HepG2 (cell line): ENCODE measurements around the gene CBX2. TPM values are rescaled to one million over a fixed set of nuclear protein-coding genes. Genes with fewer than 3 reads are reported as not detected.

Experiments
- DNMT1 ChIP-seq: sonication (generic); formaldehyde crosslinking; IDR thresholded peaks from 2 replicates; pipeline ENCODE4 v1.5.1; 2020; ENCODE audit warnings: mild to moderate bottlenecking, missing genetic modification reagents
- FIP1L1 ChIP-seq: fragments of 200-400 bp; formaldehyde crosslinking; IDR thresholded peaks from 2 replicates; pipeline ENCODE4 v1.6.1; 2018; ENCODE audit warnings: low read depth, mild to moderate bottlenecking, low read length, moderate library complexity, borderline replicate concordance; ENCODE audit not compliant: insufficient read depth
- FOXK2 ChIP-seq: fragments of 450-650 bp; IDR thresholded peaks from 2 replicates; pipeline ENCODE4 v1.6.1; 2016
- GTF3A ChIP-seq: sonication (generic); formaldehyde crosslinking; conservative IDR thresholded peaks from 2 replicates; pipeline ENCODE4 v1.4.0; 2020; ENCODE audit warnings: mild to moderate bottlenecking, missing genetic modification reagents
- HOXA5 ChIP-seq: sonication (generic); formaldehyde crosslinking; IDR thresholded peaks from 2 replicates; pipeline ENCODE4 v1.4.0; 2020; ENCODE audit warnings: missing genetic modification reagents
- KDM5A ChIP-seq: fragments of 200-600 bp; sonication (generic); IDR thresholded peaks from 2 replicates; pipeline ENCODE4 v1.7.0; 2018; ENCODE audit warnings: antibody characterized with exemption, mild to moderate bottlenecking, low read length, borderline replicate concordance
- PPARG ChIP-seq: conservative IDR thresholded peaks from 2 replicates; pipeline ENCODE4 v1.6.1; 2016; ENCODE audit warnings: missing biosample characterization, missing genetic modification reagents
- RFXAP ChIP-seq: sonication (generic); formaldehyde crosslinking; IDR thresholded peaks from 2 replicates; pipeline ENCODE4 v1.4.0; 2020; ENCODE audit warnings: missing genetic modification reagents, borderline replicate concordance
- SPEN ChIP-seq: sonication (generic); formaldehyde crosslinking; IDR thresholded peaks from 2 replicates; pipeline ENCODE4 v1.5.1; 2020; ENCODE audit warnings: low read depth, mild to moderate bottlenecking, missing genetic modification reagents
- TERF1 ChIP-seq: sonication (generic); formaldehyde crosslinking; IDR thresholded peaks from 2 replicates; pipeline ENCODE4 v1.8.0; 2022; ENCODE audit warnings: mild to moderate bottlenecking, missing genetic modification reagents, moderate library complexity
- TRIM24 ChIP-seq: sonication (generic); formaldehyde crosslinking; IDR thresholded peaks from 2 replicates; pipeline ENCODE4 v1.8.0; 2022; ENCODE audit warnings: mild to moderate bottlenecking, missing genetic modification reagents
- ZBTB49 ChIP-seq: sonication (generic); formaldehyde crosslinking; IDR thresholded peaks from 2 replicates; pipeline ENCODE4 v1.4.0; 2020; ENCODE audit warnings: missing genetic modification reagents, borderline replicate concordance
- ZNF34 ChIP-seq: sonication (generic); formaldehyde crosslinking; IDR thresholded peaks from 2 replicates; pipeline ENCODE4 v1.4.0; 2020; ENCODE audit warnings: mild to moderate bottlenecking, missing genetic modification reagents, borderline replicate concordance
- ZNF766 ChIP-seq: sonication (generic); formaldehyde crosslinking; IDR thresholded peaks from 2 replicates; pipeline ENCODE4 v1.5.0; 2020; ENCODE audit warnings: missing genetic modification reagents, borderline replicate concordance
- ZNF792 ChIP-seq: IDR thresholded peaks from 2 replicates; pipeline ENCODE4 v1.6.1; 2016
- polyA plus RNA-seq, 8 experiments: library from polyadenylated mRNA; depleted of rRNA in 3 of 8; stranded (reverse) in 7 of 8; unstranded in 1 of 8; fragments of >200 nt; fragmentation: Illumina TruSeq in 4 of 8; extraction: Trizol in 4 of 8; gene quantifications; 2 replicates each; pipeline versions ENCODE4 v1.2.1 to v1.2.3, GENCODE V29; 2011 to 2016; ENCODE audit warnings: low read depth in 4 of 8, missing spikeins in 1 of 8, mixed read lengths in 1 of 8; ENCODE audit not compliant: insufficient read depth in 1 of 8
- total RNA-seq, 5 experiments: library from RNA; depleted of rRNA; stranded (reverse); fragments of >200 nt; fragmentation: Illumina TruSeq; extraction: Trizol; gene quantifications; 2 replicates each; pipeline ENCODE4 v1.2.3, GENCODE V29; 2016; ENCODE audit warnings: low read depth in 1 of 5
- TF ChIP-seq, protein P1 (sequence below): sonication (generic); formaldehyde crosslinking; IDR thresholded peaks from 2 replicates; pipeline ENCODE4 v1.4.0; 2020; ENCODE audit warnings: missing genetic modification reagents

The CBX2 gene
- total and polyA plus RNA-seq, 2 of the 13 experiments (the other 11 are each of a cell fraction or from before 2014, with no cell fraction given): 14.5 to 31.1 TPM

- TF ChIP-seq, protein P1, sequence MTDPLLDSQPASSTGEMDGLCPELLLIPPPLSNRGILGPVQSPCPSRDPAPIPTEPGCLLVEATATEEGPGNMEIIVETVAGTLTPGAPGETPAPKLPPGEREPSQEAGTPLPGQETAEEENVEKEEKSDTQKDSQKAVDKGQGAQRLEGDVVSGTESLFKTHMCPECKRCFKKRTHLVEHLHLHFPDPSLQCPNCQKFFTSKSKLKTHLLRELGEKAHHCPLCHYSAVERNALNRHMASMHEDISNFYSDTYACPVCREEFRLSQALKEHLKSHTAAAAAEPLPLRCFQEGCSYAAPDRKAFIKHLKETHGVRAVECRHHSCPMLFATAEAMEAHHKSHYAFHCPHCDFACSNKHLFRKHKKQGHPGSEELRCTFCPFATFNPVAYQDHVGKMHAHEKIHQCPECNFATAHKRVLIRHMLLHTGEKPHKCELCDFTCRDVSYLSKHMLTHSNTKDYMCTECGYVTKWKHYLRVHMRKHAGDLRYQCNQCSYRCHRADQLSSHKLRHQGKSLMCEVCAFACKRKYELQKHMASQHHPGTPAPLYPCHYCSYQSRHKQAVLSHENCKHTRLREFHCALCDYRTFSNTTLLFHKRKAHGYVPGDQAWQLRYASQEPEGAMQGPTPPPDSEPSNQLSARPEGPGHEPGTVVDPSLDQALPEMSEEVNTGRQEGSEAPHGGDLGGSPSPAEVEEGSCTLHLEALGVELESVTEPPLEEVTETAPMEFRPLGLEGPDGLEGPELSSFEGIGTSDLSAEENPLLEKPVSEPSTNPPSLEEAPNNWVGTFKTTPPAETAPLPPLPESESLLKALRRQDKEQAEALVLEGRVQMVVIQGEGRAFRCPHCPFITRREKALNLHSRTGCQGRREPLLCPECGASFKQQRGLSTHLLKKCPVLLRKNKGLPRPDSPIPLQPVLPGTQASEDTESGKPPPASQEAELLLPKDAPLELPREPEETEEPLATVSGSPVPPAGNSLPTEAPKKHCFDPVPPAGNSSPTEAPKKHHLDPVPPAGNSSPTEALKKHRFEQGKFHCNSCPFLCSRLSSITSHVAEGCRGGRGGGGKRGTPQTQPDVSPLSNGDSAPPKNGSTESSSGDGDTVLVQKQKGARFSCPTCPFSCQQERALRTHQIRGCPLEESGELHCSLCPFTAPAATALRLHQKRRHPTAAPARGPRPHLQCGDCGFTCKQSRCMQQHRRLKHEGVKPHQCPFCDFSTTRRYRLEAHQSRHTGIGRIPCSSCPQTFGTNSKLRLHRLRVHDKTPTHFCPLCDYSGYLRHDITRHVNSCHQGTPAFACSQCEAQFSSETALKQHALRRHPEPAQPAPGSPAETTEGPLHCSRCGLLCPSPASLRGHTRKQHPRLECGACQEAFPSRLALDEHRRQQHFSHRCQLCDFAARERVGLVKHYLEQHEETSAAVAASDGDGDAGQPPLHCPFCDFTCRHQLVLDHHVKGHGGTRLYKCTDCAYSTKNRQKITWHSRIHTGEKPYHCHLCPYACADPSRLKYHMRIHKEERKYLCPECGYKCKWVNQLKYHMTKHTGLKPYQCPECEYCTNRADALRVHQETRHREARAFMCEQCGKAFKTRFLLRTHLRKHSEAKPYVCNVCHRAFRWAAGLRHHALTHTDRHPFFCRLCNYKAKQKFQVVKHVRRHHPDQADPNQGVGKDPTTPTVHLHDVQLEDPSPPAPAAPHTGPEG: no peak
- TF ChIP-seq HOXA5 (CRISPR knock-in tag): peak; percentile 84
- peak; percentile 67; the same call in 1 of the 2 replicates for TF ChIP-seq ZNF792 (CRISPR knock-in tag)
- TF ChIP-seq ZBTB49: no peak
- 0 out of 2 replicates have a peak, but pooled peaks have one; percentile 6 for TF ChIP-seq ZNF34 (CRISPR knock-in tag)
- peak; percentile 83 for TF ChIP-seq RFXAP (CRISPR knock-in tag)
- TF ChIP-seq FOXK2: no peak
- no peak for TF ChIP-seq KDM5A
- TF ChIP-seq DNMT1 (CRISPR knock-in tag): no peak
- no peak for TF ChIP-seq GTF3A (CRISPR knock-in tag)
- TF ChIP-seq PPARG (CRISPR knock-in tag): no peak
- peak; percentile 94 for TF ChIP-seq SPEN (CRISPR knock-in tag)
- TF ChIP-seq ZNF766: 0 out of 2 replicates have a peak, but pooled peaks have one; percentile 35
- no peak for TF ChIP-seq FIP1L1
- TF ChIP-seq TRIM24: no peak
- no peak for TF ChIP-seq TERF1 (CRISPR knock-in tag)
These were observed 34.9 kb upstream of the CBX2 start (continued) for GRCh38 chr17:79742951-79743476.
